Esophagus muscularis mucosa (tissue), 4 donors: Measurements from ENCODE around the gene PFN2. TPM values are rescaled to one million over a fixed set of nuclear protein-coding genes. Genes with fewer than 3 reads are reported as not detected.
A peak's percentile ranks its signal among the peaks of the same experiment; 100 is the strongest.

Experiments
- DNase-seq: peaks from one replicate; pipeline ENCODE4 v3.0.0-alpha.2; 2017; ENCODE audit errors: extremely low spot score
- H3K27ac ChIP-seq, 4 donors: fragments of 200-600 bp; sonication (generic); replicated peaks in 1 of 4; 1 replicate in 3 of 4; 2 replicates in 1 of 4; pipeline ENCODE4 v1.5.1; 2016 to 2019; ENCODE audit warnings: mild to moderate bottlenecking in 1 of 4
- H3K27me3 ChIP-seq, 4 donors: fragments of 200-600 bp; sonication (generic); one replicate each; pipeline versions ENCODE4 v1.5.1 to v1.6.0; 2016 to 2019
- H3K36me3 ChIP-seq, 4 donors: fragments of 200-600 bp; sonication (generic); one replicate each; pipeline ENCODE4 v1.5.1; 2016 to 2019
- H3K4me1 ChIP-seq, 4 donors: fragments of 200-600 bp; sonication (generic); one replicate each; pipeline ENCODE4 v1.5.1; 2016 to 2019
- H3K4me3 ChIP-seq, 4 donors: fragments of 200-600 bp; sonication (generic); 1 replicate in 2 of 4; 2 replicates in 2 of 4; pipeline ENCODE4 v1.5.1; 2016 to 2019; ENCODE audit warnings: mild to moderate bottlenecking in 4 of 4, moderate library complexity in 1 of 4
- H3K9me3 ChIP-seq, 4 donors: fragments of 200-600 bp; sonication (generic); 1 replicate in 3 of 4; 2 replicates in 1 of 4; pipeline ENCODE4 v1.5.1; 2016 to 2019
- EP300 ChIP-seq: sonication (generic); formaldehyde crosslinking; IDR thresholded peaks from one replicate; pipeline ENCODE4 v1.6.1; 2017; ENCODE audit warnings: antibody characterized with exemption
- POLR2A ChIP-seq: fragments of 450-650 bp; IDR thresholded peaks from one replicate; pipeline ENCODE4 v1.6.1; 2017; ENCODE audit warnings: antibody characterized with exemption, moderate library complexity, mild to moderate bottlenecking, low read depth
- POLR2AphosphoS5 ChIP-seq, 2 donors: sonication (generic); formaldehyde crosslinking; IDR thresholded peaks; one replicate each; pipeline ENCODE4 v1.6.1; 2017; ENCODE audit warnings: antibody characterized with exemption in 2 of 2
- WGBS: methylation state at CpG from one replicate; pipeline ENCODE4 v1.1.5; 2018; 5-methylcytosine and 5-hydroxymethylcytosine counted together
- intact Hi-C: fragments of 100-400 bp; cut with DNase I; formaldehyde crosslinking; loops from one replicate; pipeline ENCODE4 v1.15.1; 2023
- total RNA-seq, 4 donors: library from RNA; depleted of rRNA; stranded (reverse); fragments of >200 nt; gene quantifications; one replicate each; pipeline versions ENCODE4 v1.1.0 to v1.2.1, GENCODE V29; 2016
- TF ChIP-seq, protein P1 (sequence below), 3 experiments: fragments of 200-600 bp in 2 of 3; fragments of 450-650 bp in 1 of 3; sonication (generic) in 2 of 3; IDR thresholded peaks; one replicate each; pipeline ENCODE4 v1.5.1; 2017 to 2019; ENCODE audit warnings: antibody characterized with exemption in 3 of 3, mild to moderate bottlenecking in 2 of 3, moderate library complexity in 1 of 3

Gene PFN2
- total RNA-seq, 4 donors from 2014 or later = 46.4 to 56.1 (median 50.1) TPM

DNA sequence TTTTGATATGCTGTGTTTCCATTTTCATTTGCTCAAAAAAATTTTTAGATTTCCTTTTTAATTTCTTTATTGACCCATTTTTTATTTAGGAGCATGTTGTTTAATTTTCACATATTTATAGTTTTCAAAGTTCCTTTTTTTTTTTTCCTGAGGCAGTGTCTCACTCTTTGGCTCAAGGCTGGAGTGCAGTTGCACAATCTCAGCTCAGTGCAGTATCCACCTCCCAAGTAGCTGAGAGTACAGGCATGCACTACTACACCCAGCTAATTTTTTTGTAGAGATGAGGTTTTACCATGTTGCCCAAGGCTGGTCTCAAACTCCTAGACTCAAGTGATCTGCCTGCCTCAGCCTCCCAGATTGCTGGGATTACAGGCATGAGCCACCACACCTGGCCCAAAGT, 36.2 kb downstream of the PFN2 start:
- Histone ChIP-seq H3K36me3 (no peaks in the 10 kb centered on the region), H3K4me3 (no peak overlapping the region), H3K27ac (peak overlapping the region in 3 of 4 donors; percentile 10 to 56 (median 51)), H3K9me3 (no peaks in the 10 kb centered on the region), H3K4me1 (peaks cover 10 to 27% (median 21%) of the 10 kb centered on the region in 4 donors), H3K27me3 (no peaks in the 10 kb centered on the region)
- intact Hi-C loops = no loop called here
- DNase-seq = no peak
- TF ChIP-seq EP300 = no peak
- TF ChIP-seq POLR2AphosphoS5 (IDR thresholded peaks at IDR 0.05) = no peak
- no peak for TF ChIP-seq POLR2A
- TF ChIP-seq, protein P1, sequence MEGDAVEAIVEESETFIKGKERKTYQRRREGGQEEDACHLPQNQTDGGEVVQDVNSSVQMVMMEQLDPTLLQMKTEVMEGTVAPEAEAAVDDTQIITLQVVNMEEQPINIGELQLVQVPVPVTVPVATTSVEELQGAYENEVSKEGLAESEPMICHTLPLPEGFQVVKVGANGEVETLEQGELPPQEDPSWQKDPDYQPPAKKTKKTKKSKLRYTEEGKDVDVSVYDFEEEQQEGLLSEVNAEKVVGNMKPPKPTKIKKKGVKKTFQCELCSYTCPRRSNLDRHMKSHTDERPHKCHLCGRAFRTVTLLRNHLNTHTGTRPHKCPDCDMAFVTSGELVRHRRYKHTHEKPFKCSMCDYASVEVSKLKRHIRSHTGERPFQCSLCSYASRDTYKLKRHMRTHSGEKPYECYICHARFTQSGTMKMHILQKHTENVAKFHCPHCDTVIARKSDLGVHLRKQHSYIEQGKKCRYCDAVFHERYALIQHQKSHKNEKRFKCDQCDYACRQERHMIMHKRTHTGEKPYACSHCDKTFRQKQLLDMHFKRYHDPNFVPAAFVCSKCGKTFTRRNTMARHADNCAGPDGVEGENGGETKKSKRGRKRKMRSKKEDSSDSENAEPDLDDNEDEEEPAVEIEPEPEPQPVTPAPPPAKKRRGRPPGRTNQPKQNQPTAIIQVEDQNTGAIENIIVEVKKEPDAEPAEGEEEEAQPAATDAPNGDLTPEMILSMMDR (IDR thresholded peaks at IDR 0.05) = no peak

DNA sequence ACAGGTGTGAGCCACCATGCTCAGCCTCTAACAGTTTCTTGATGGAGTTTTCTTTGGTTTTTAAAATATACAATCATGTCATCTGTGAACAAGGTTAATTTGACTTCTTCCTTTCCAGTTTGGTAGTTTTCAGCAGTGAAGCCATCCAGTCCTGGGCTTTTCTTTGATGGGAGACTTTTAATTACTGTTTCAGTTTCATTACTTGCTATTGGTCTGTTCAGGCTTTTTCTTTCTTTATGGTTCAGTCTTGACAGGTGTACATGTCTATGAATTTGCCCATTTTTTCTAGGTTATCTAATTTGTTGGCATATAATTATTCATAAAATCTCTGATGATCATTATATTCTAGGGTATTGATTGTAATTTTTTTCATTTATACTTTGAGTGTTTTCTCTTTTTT, 36.8 kb downstream of the PFN2 start:
- intact Hi-C loops = no loop called here
- no peaks in the 10 kb centered on the region for H3K27me3 ChIP-seq
- H3K27ac ChIP-seq = peak overlapping the region in 1 of 4 donors; percentile 12
- no peaks in the 10 kb centered on the region for H3K9me3 ChIP-seq
- TF ChIP-seq, protein P1 (IDR thresholded peaks at IDR 0.05) = no peak
- TF ChIP-seq POLR2A = no peak
- no peak for TF ChIP-seq POLR2AphosphoS5 (IDR thresholded peaks at IDR 0.05)
- H3K4me3 ChIP-seq = no peak overlapping the region
- no peak for DNase-seq
- peaks cover 0 to 4% (median 0%) of the 10 kb centered on the region in 4 donors for H3K36me3 ChIP-seq
- H3K4me1 ChIP-seq = peaks cover 4 to 21% (median 14%) of the 10 kb centered on the region in 4 donors

DNA sequence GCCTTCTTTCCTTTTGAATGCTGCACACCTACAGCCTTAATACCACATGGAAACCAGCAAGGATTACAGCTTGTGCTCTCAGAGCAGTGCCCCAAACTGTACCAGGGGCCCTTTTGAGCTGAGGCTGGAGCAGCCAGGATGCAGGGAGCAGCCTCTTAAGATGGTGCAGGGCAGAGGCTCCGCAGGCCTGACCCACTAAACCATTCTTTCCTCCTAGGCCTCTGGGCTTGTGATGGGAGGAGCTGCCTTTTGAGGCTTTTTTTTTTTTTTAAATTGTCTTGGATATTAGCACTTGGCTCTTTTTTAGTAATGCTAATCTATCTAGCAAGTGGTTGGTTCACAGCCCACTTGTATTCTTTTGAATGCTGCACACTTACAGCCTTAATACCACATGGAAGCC, 37.7 kb downstream of the PFN2 start:
- Histone ChIP-seq H3K9me3 (no peaks in the 10 kb centered on the region), H3K4me1 (peaks cover 0 to 18% (median 10%) of the 10 kb centered on the region in 4 donors), H3K27me3 (no peaks in the 10 kb centered on the region), H3K36me3 (peaks cover 0 to 8% (median 0%) of the 10 kb centered on the region in 4 donors), H3K4me3 (no peak overlapping the region), H3K27ac (no peak overlapping the region)
- TF ChIP-seq EP300 (no peak), POLR2AphosphoS5 (IDR thresholded peaks at IDR 0.05) (no peak), POLR2A (no peak)
- TF ChIP-seq, protein P1 (IDR thresholded peaks at IDR 0.05) = no peak
- intact Hi-C loops = no loop called here
- 93% methylated on average over 1 of the region's 1 CpG for WGBS
- no peak for DNase-seq

DNA sequence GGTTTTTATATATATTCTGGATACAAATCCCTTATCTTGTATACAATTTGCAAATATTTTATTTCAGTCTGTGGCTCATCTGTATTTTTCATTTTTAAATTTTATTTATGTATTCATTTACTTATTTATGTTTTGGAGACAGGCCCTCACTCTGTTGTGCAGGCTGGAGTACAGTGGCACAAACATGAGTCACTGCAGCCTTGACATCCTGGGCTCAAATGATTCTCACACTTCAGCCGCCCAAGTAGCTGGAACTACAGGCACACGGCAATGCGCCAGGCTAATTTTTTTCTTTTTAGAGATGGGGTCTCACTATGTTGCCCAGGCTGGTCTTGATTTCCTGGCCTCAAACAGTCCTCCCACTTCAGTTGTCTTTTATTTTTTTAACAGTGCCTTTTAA, 50.6 kb downstream of the PFN2 start:
- intact Hi-C loops = no loop called here
- no peak overlapping the region for H3K27ac ChIP-seq

More for the DNA sequence above, 50.6 kb downstream of the PFN2 start:
- DNase-seq = no peak
- Histone ChIP-seq H3K27me3 (no peaks in the 10 kb centered on the region), H3K36me3 (peaks cover 7 to 35% (median 14%) of the 10 kb centered on the region in 4 donors), H3K4me3 (no peak overlapping the region), H3K4me1 (no peaks in the 10 kb centered on the region), H3K9me3 (no peaks in the 10 kb centered on the region)
- TF ChIP-seq POLR2A (no peak), POLR2AphosphoS5 (IDR thresholded peaks at IDR 0.05) (no peak), EP300 (no peak)
- TF ChIP-seq, protein P1 (IDR thresholded peaks at IDR 0.05) = no peak
- 99% methylated on average over 3 of the region's 3 CpGs for WGBS
